HTR-8/SVneo (cell line): Measurements from ENCODE around the gene TRIL.

Experiments used
- DNase-seq: peaks from one replicate; pipeline ENCODE4 v3.0.0; 2011; ENCODE audit warnings: low spot score, mixed read lengths; ENCODE audit not compliant: insufficient read length
- FAIRE-seq: peaks from 2 replicates; lab custom pipeline; 2011; peaks lifted over from hg19 to GRCh38; lab: Jason Lieb, UNC

The TRIL gene

GRCh38 chr7:28983396-28984190 is 25.5 kb upstream of the TRIL start:
- DNase-seq, result no peak
- no peak for FAIRE-seq

GRCh38 chr7:28981161-28981465 is 23.0 kb upstream of the TRIL start:
- FAIRE-seq (no peak), DNase-seq (no peak)

GRCh38 chr7:28980451-28981160 is 22.5 kb upstream of the TRIL start:
- no peak for FAIRE-seq
- DNase-seq, result no peak

- FAIRE-seq, result no peak
- DNase-seq, result no peak
Observed at GRCh38 chr7:28979776-28980175, 21.6 kb upstream of the TRIL start.

- FAIRE-seq, result no peak
- DNase-seq, result no peak
Observed at GRCh38 chr7:28977881-28978280, 19.8 kb upstream of the TRIL start.

- DNase-seq (no peak), FAIRE-seq (no peak)
Observed at GRCh38 chr7:28976022-28976421, 17.9 kb upstream of the TRIL start.

- FAIRE-seq (no peak), DNase-seq (no peak)
Observed at GRCh38 chr7:28973591-28973990, 15.5 kb upstream of the TRIL start.

GRCh38 chr7:28964056-28964455 is 5.9 kb upstream of the TRIL start:
- DNase-seq (no peak), FAIRE-seq (no peak)

GRCh38 chr7:28961972-28962371 is 3.8 kb upstream of the TRIL start:
- DNase-seq, result no peak
- FAIRE-seq, result no peak

- no peak for FAIRE-seq
- DNase-seq, result no peak
Observed at GRCh38 chr7:28960071-28960840, 2.1 kb upstream of the TRIL start.

- FAIRE-seq, result no peak
- DNase-seq, result no peak
Observed at GRCh38 chr7:28958980-28959347, 834 bp upstream of the TRIL start.

- DNase-seq (no peak), FAIRE-seq (no peak)
Observed at GRCh38 chr7:28957751-28958234, 337 bp downstream of the TRIL start.

GRCh38 chr7:28957064-28957750 is 923 bp downstream of the TRIL start:
- DNase-seq (no peak), FAIRE-seq (no peak)

GRCh38 chr7:28956608-28957063 is 1.5 kb downstream of the TRIL start:
- DNase-seq (no peak), FAIRE-seq (no peak)

- no peak for FAIRE-seq
- no peak for DNase-seq
Observed at GRCh38 chr7:28955718-28956607, 2.2 kb downstream of the TRIL start.

- DNase-seq, result no peak
- no peak for FAIRE-seq
Observed at GRCh38 chr7:28955356-28955717, 2.8 kb downstream of the TRIL start.

- no peak for DNase-seq
- no peak for FAIRE-seq
Observed at GRCh38 chr7:28954946-28955345, 3.2 kb downstream of the TRIL start.

- no peak for DNase-seq
- FAIRE-seq, result no peak
Observed at GRCh38 chr7:28954471-28954870, 3.7 kb downstream of the TRIL start.

GRCh38 chr7:28953633-28954032 is 4.5 kb downstream of the TRIL start:
- FAIRE-seq (no peak), DNase-seq (no peak)

GRCh38 chr7:28942168-28942567 is 16.0 kb downstream of the TRIL start:
- no peak for FAIRE-seq
- DNase-seq, result no peak
